BLaER1 treated with 17β-estradiol and CSF1 and Interleukin-3, amounts not matched to agents 10 nM and 100 nM (cell line): ENCODE results near the gene UBE2I.
"Not testable (repeated sequence)": the region's sequence is repeated elsewhere in the genome, so short reads cannot be mapped to it uniquely, and the experiment has no call there.

Experiments used
- H3K27ac ChIP-seq, 11 experiments: shearing (Covaris generic); formaldehyde crosslinking; 2 replicates each; pipeline ENCODE4 v1.8.1; 2022
- H3K27me3 ChIP-seq, 11 experiments: shearing (Covaris generic); formaldehyde crosslinking; 2 replicates each; pipeline ENCODE4 v1.8.1; 2022
- H3K36me3 ChIP-seq, 11 experiments: shearing (Covaris generic); formaldehyde crosslinking; 2 replicates each; pipeline ENCODE4 v1.8.1; 2022
- H3K4me1 ChIP-seq, 10 experiments: shearing (Covaris generic); formaldehyde crosslinking; 2 replicates each; pipeline ENCODE4 v1.8.1; 2022
- H3K4me2 ChIP-seq, 11 experiments: shearing (Covaris generic); formaldehyde crosslinking; 2 replicates each; pipeline ENCODE4 v1.8.1; 2022
- H3K4me3 ChIP-seq, 10 experiments: shearing (Covaris generic); formaldehyde crosslinking; 2 replicates each; pipeline ENCODE4 v1.8.1; 2022
- H3K9ac ChIP-seq, 11 experiments: shearing (Covaris generic); formaldehyde crosslinking; 2 replicates each; pipeline ENCODE4 v1.8.1; 2022
- H3K9me3 ChIP-seq, 11 experiments: shearing (Covaris generic); formaldehyde crosslinking; replicated peaks in 1 of 11; 2 replicates each; pipeline ENCODE4 v1.8.1; 2022
- H4K20me1 ChIP-seq, 11 experiments: shearing (Covaris generic); formaldehyde crosslinking; 2 replicates each; pipeline ENCODE4 v1.8.1; 2022
- Cebpa-rat ChIP-seq, 11 experiments: shearing (Covaris generic); IDR thresholded peaks; 2 replicates each; pipeline ENCODE4 v1.8.1; 2022

UBE2I gene

DNA sequence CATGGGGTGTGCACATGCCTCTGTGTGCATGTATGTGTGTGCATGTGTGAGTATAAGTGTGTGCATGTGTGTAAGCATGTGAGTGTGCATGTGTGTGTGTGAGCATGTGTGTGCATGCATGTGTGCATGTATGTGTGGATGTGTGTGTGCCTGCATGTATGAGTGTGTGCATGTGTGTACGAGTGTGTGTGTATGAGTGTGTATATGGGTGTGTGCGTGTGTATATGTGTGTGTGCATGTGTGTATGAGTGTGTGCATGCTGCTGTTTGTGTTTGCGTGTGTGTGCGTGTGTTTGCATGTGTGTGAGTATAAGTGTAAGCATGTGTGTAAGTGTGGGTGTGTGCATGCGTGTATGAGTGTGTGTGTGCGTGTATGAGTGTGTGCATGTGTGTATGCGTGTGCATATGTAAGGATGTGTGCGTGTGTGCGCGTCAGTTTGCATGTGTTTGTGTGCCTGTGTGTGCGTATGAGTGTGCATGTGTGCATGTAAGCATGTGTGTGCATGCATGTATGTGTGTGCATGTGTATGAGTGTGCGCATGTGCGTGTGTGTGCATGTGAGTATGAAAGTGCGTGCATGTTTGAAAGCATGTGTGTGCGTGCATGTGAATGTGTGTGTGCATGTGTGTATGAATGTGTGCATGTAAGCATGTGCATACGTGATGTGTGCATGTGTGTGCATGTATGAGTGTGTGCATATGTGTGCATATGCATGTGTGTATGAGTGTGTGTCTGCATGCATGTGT is 44.9 kb upstream of the UBE2I start:
- Histone ChIP-seq H3K4me3 (no peak overlapping the region), H3K27me3 (peaks cover 39 to 54% (median 45%) of the 10 kb centered on the region in 11 experiments), H3K36me3 (no peaks in the 10 kb centered on the region), H4K20me1 (peaks cover 0 to 51% (median 17%) of the 10 kb centered on the region in 11 experiments; a peak in 15 of 22 replicates), H3K27ac (no peak overlapping the region), H3K9me3 (peaks cover 0 to 7% (median 0%) of the 10 kb centered on the region in 11 experiments; a peak in 2 of 22 replicates), H3K9ac (no peak overlapping the region), H3K4me2 (no peak overlapping the region), H3K4me1 (peaks cover 0 to 7% (median 4%) of the 10 kb centered on the region in 10 experiments; a peak in 9 of 20 replicates)
- TF ChIP-seq Cebpa-rat (IDR thresholded peaks at IDR 0.05) = no peak

DNA sequence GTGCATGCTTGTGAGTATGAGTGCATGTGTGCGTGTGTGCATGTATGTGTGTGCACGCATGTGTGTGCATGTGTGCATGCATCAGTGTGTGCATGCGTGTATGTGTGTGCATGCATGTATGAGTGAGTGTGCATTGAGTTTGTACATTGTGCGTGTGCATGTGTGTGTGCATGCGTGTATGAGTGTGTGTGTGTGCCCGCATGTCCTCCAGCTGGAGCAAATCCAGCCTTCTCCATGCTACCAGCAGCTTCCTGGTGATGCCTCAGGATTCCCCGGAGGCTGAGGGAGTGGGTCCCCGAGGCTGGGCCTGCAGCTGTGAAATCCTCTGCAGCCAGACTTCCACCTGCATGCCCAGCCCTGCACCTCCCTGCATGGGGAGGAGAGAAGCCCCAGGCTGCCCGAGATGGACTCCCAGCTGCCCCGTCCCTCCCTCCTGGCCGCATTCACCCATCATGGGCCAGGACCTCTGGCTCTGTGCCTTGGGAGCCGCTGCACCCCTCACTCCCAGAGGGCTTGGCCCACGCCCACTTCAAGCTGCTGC is 44.3 kb upstream of the UBE2I start:
- no peak overlapping the region for H3K4me3 ChIP-seq
- H3K36me3 ChIP-seq = no peaks in the 10 kb centered on the region
- peaks cover 0 to 7% (median 0%) of the 10 kb centered on the region in 11 experiments; a peak in 2 of 22 replicates for H3K9me3 ChIP-seq
- TF ChIP-seq Cebpa-rat (IDR thresholded peaks at IDR 0.05) = no peak
- no peak overlapping the region for H3K9ac ChIP-seq
- H3K4me2 ChIP-seq = no peak overlapping the region
- peaks cover 33 to 47% (median 38%) of the 10 kb centered on the region in 11 experiments for H3K27me3 ChIP-seq
- H4K20me1 ChIP-seq = peaks cover 0 to 44% (median 12%) of the 10 kb centered on the region in 11 experiments; a peak in 13 of 22 replicates
- no peak overlapping the region for H3K27ac ChIP-seq
- H3K4me1 ChIP-seq = peaks cover 0 to 7% (median 2%) of the 10 kb centered on the region in 10 experiments; a peak in 4 of 20 replicates

DNA sequence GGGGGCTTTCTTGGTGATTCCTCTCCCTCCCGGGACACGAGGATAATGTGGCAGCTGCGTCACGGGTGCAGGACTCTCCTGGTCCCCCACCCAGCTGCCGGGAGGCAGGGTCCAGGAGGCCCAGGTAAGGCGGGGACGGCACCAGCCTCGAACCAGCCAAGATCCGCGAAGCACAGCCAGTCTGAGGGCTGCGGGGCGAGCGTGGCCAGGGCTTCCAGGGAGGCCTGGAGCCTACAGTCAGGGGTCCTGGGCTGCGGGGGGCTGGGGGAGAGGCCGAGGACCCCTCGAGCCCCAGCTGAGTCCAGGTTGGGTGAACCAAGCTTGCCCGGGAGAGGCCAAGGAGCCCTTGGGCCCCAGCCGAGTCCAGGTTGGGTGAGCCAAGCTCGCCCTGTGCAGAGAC is 43.6 kb upstream of the UBE2I start:
- peaks cover 0 to 7% (median 2%) of the 10 kb centered on the region in 10 experiments; a peak in 4 of 20 replicates for H3K4me1 ChIP-seq
- TF ChIP-seq Cebpa-rat (IDR thresholded peaks at IDR 0.05) = no peak
- no peak overlapping the region for H3K4me2 ChIP-seq
- H3K27me3 ChIP-seq = peaks cover 26 to 40% (median 32%) of the 10 kb centered on the region in 11 experiments
- H3K27ac ChIP-seq = no peak overlapping the region
- peaks cover 0 to 38% (median 9%) of the 10 kb centered on the region in 11 experiments; a peak in 10 of 22 replicates for H4K20me1 ChIP-seq
- no peak overlapping the region for H3K4me3 ChIP-seq
- H3K9ac ChIP-seq = no peak overlapping the region
- no peaks in the 10 kb centered on the region for H3K36me3 ChIP-seq
- H3K9me3 ChIP-seq = peaks cover 0 to 7% (median 0%) of the 10 kb centered on the region in 11 experiments; a peak in 2 of 22 replicates

DNA sequence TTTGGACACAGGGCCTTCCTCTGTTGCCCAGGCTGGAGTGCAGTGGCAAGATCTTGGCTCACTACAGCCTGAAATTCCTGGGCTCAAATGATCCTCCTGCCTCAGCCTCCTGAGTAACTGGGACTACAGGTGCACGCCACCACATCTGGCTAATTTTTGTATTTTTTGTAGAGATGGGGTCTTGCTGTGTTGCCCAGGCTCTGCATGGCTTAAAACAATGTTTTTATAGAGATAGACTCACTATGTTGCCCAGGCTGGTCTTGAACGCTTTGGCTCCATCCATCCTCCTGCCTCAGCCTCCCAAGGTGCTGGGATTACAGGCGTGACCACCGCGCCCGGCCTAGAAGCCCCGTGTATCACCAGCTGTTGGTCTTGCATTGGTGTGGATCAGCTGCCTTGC is 40.0 kb upstream of the UBE2I start:
- not testable (repeated sequence) for H4K20me1 ChIP-seq, H3K36me3 ChIP-seq, H3K4me2 ChIP-seq, H3K4me3 ChIP-seq, H3K9me3 ChIP-seq, H3K27me3 ChIP-seq, H3K9ac ChIP-seq, H3K27ac ChIP-seq
- peaks cover 8 to 15% (median 13%) of the 10 kb centered on the region in 10 experiments for H3K4me1 ChIP-seq

DNA sequence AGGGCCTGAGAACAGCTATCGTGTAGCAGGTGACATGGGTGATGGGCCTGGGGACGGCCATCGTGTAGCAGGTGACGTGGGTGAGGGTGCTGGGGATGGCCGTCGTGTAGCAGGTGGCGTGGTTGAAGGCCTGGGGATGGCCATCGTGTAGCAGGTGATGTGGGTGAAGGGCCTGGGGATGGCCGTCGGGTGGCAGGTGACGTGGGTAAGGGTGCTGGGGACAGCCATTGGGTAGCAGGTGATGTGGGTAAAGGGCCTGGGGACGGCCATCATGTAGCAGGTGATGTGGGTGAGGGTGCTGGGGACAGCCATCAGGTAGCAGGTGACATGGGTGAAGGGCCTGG is 38.1 kb upstream of the UBE2I start:
- no peak for TF ChIP-seq Cebpa-rat (IDR thresholded peaks at IDR 0.05)
- Histone ChIP-seq H3K9me3 (no peaks in the 10 kb centered on the region), H3K4me3 (no peak overlapping the region), H4K20me1 (no peaks in the 10 kb centered on the region), H3K36me3 (no peaks in the 10 kb centered on the region), H3K4me1 (peaks cover 8 to 15% (median 13%) of the 10 kb centered on the region in 10 experiments), H3K27me3 (peaks cover 0 to 6% (median 0%) of the 10 kb centered on the region in 11 experiments; a peak in 6 of 22 replicates), H3K9ac (no peak overlapping the region), H3K4me2 (peak overlapping the region in 9 of 11 experiments; percentile 23 to 60 (median 47); a peak in 15 of 22 replicates), H3K27ac (no peak overlapping the region)

DNA sequence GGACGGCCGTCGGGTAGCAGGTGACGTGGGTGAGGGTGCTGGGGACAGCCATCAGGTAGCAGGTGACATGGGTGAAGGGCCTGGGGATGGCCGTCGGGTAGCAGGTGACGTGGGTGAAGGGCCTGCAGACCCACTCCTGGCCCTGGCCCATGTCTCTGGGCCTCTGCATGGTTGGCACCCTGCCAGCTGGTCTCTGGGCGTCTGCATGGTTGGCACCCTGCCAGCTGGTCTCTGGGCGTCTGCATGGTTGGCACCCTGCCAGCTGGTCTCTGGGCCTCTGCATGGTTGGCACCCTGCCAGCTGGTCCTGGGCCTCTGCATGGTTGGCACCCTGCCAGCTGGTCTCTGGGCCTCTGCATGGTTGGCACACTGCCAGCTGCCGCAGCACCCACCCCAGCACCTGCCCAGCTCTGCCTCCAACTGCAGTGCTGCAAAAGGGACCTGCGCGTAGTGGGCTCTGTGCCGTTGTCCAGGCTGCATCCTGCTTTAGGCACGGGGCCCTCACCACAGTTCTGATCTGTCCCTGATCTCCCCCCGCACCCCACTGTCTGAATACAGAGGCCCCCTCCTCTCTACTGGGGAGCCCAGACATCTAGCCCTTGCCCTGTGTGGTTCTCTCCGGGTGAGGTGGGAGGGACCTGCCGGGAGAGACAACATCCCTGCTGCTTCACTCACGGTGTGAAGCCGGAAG is 37.6 kb upstream of the UBE2I start:
- H3K27me3 ChIP-seq, H3K9me3 ChIP-seq, H3K4me3 ChIP-seq, H3K9ac ChIP-seq, H3K27ac ChIP-seq, H4K20me1 ChIP-seq, H3K36me3 ChIP-seq: not testable (repeated sequence)
- peaks cover 8 to 15% (median 13%) of the 10 kb centered on the region in 10 experiments for H3K4me1 ChIP-seq
- H3K4me2 ChIP-seq = peak overlapping the region in 10 of 11 experiments; percentile 9 to 60 (median 44); a peak in 17 of 22 replicates

DNA sequence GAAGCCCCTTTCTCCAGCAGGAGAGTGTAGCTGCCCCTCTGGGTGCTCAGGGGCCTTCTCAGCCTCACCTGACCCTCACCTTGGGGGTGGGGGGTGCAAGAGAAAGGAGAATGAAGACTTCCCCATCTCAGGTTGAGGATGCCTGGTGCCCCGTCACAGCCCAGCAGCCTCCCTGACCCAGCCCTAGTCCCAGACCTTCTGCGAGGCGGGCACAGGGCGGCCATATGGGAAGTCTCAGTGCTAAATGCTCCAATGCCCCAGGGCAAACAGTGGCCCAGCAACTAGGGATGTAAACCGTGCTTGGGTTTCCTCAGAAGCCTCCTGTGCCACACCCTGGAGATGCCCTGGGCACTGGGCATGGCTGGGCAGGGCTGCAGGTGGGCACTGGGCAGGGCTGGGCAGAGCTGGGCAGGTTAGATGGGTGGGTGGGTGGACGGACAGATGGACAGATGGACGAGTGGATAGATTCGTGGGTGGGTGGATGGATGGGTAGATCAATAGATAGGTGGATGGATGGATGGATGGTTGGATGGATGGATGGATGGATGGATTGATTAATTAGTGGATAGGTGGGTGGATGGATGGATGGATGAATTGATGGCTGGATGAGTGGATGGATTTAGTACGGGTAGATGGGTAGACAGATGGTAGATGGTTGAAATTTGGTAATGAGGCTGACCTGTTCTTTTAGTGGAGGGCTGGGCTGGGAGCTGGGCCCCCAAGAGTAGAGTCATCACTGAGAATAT is 36.8 kb upstream of the UBE2I start:
- no peak for TF ChIP-seq Cebpa-rat (IDR thresholded peaks at IDR 0.05)
- H3K36me3 ChIP-seq = no peaks in the 10 kb centered on the region
- no peak overlapping the region for H3K27ac ChIP-seq
- no peaks in the 10 kb centered on the region for H4K20me1 ChIP-seq
- H3K27me3 ChIP-seq = peaks cover 4 to 13% (median 8%) of the 10 kb centered on the region in 11 experiments; a peak in 15 of 22 replicates
- no peaks in the 10 kb centered on the region for H3K9me3 ChIP-seq
- peak overlapping the region in 7 of 11 experiments; percentile 35 to 60 (median 48); a peak in 12 of 22 replicates for H3K4me2 ChIP-seq
- H3K4me3 ChIP-seq = no peak overlapping the region
- H3K9ac ChIP-seq = no peak overlapping the region
- peaks cover 8 to 16% (median 13%) of the 10 kb centered on the region in 10 experiments for H3K4me1 ChIP-seq

DNA sequence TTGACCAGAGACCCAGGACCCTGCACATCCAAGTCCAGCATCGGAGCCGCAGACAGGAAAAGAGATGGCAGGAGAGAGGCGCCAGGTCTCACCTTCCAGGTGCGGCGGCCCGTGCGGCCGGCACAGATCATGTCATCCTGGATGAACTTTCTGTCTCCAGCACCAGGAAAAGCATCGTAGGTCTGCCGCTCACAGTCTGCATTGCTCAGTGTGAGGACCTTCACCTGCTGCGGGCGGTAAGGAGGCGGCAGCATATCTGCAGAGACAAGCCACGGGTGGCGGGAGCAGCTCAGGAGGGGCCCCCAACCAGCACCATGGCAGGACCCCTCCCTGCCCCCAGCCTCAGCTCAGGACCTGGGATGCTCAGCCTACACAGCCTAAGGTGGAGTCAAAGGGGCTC is 35.6 kb upstream of the UBE2I start:
- peaks cover 9 to 27% (median 22%) of the 10 kb centered on the region in 10 experiments for H3K4me1 ChIP-seq
- no peaks in the 10 kb centered on the region for H3K36me3 ChIP-seq
- peaks cover 9 to 25% (median 18%) of the 10 kb centered on the region in 11 experiments; a peak in 17 of 22 replicates for H3K27me3 ChIP-seq
- no peak overlapping the region for H3K4me3 ChIP-seq
- no peak overlapping the region for H3K9ac ChIP-seq
- no peak overlapping the region for H3K27ac ChIP-seq
- no peaks in the 10 kb centered on the region for H4K20me1 ChIP-seq
- no peak overlapping the region for H3K4me2 ChIP-seq
- no peak for TF ChIP-seq Cebpa-rat (IDR thresholded peaks at IDR 0.05)
- H3K9me3 ChIP-seq = no peaks in the 10 kb centered on the region
